Activated CD4-positive, CD25-positive, alpha-beta regulatory T cell treated with anti-CD3 and anti-CD28 coated beads, Interleukin-2, amount 50 U/mL, for 72 hours (primary cell): ENCODE measurements around the gene ZCWPW1.
"Not testable (repeated sequence)": the region's sequence is repeated elsewhere in the genome, so short reads cannot be mapped to it uniquely, and the experiment has no call there.

Experiments used
- DNase-seq: peaks from one replicate; pipeline ENCODE4 v3.0.0; 2021

The ZCWPW1 gene

GRCh38 chr7:100371561-100372171 is 56.8 kb downstream of the ZCWPW1 start:
- no peak for DNase-seq

DNA sequence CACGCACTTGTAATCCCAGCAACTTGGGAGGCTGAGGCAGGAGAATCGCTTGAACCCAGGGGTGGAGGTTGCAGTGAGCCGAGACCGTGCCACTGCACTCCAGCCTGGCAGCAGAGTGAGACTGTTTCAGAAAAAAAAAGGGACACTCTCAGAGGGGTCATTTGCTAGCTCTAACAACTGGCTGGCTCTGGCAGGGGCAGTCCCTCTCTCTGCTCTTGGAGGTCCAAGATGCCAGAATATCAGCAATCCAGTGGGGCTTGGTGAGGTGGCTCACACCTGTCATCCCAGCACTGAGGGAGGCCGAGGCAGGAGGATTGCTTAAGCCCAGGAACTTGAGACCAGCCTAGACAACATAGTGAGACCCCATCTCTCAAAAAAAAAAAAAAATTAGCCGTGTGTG is 57.8 kb downstream of the ZCWPW1 start:
- no peak for DNase-seq

DNA sequence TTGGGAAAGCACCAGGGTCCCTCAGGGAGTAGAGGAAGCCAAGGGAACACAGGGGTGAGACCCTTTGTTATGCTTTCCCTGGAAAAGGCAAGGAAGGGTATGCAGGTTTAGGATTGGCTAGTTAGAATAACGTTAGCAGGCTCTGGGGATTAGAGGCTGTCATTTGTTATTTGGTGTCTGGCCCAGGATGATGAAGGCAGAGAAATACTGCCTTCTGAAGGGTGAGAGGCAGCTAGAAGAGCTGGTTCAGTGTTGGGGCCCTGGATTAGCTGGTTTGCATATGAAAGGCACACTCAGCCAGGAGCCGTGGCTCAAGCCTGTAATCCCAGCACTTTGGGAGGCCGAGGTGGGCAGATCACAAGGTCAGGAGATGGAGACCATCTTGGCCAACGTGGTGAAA is 58.2 kb downstream of the ZCWPW1 start:
- no peak for DNase-seq

- no peak for DNase-seq
These were observed 59.4 kb downstream of the ZCWPW1 start for GRCh38 chr7:100369105-100369504.

GRCh38 chr7:100367676-100368613 is 60.6 kb downstream of the ZCWPW1 start:
- no peak for DNase-seq

DNA sequence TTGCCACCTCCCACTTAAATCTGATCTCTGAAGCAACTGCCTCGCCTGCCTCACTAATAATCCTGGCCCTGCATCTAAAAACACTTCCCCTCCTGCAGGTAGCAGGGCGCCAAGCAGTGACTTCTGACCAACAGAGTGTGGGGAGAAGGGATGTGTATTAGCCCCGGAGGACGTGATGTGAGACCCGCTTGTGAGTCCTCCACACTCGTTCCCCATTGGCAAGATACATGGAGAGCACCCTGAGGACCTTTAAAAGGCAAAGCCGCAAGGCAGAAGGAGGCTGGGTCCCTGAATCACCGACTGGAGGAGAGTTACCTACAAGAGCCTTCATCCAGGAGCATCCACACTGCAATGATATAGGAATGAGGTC is 61.3 kb downstream of the ZCWPW1 start:
- no peak for DNase-seq

- no peak for DNase-seq
These were observed 61.9 kb downstream of the ZCWPW1 start for GRCh38 chr7:100366411-100367250.

DNA sequence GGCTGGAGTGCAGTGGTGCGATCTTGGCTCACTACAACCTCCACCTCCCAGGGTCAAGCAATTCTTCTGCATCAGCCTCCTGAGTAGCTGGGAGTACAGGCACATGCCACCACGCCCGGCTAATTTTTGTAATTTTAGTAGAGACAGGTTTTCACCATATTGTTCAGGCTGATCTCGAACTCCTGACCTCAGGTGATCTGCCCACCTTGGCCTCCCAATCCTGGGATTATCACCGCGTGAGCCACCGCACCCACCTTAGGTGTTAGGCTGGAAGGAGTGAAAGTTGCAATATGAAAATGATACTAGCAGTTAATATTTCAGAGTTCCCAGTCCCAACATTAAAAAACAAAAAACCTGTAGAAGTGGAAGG is 62.5 kb downstream of the ZCWPW1 start:
- not testable (repeated sequence) for DNase-seq

- DNase-seq = no peak
These were observed 64.0 kb downstream of the ZCWPW1 start for GRCh38 chr7:100364480-100364879.

DNA sequence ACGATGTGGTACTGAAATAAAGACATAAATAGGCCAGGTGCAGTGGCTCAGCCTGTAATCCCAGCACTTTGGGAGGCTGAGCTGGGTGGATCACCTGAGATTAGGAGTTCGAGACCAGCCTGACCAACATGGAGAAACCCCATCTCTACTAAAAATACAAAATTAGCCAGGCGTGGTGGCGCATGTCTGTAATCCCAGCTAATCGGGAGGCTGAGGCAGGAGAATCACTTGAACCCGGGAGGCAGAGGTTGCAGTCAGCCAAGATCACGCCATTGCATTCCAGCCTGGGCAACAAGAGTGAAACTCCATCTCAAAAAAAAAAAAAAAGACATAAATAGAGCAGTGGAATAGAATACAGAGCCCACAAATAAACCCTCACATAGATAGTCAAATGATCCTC is 64.7 kb downstream of the ZCWPW1 start:
- DNase-seq = not testable (repeated sequence)

DNA sequence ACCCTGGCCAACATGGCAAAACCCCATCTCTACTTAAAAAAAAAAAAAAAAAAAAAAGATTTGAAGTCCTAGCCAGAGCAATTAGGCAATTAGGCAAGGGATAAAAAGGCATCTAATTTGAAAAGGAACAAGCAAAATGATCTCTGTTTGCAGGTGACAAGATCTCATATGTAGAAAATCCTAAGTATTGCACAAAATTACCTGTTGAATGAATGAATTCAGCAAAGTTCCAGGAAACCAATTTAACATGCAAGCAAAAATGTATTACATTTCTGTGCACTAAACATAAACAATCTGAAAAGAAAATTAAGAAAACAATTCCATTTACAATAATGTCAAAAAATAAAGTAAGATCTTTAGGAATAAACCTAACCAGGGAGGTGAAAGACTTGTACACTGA is 65.4 kb downstream of the ZCWPW1 start:
- DNase-seq = no peak

- no peak for DNase-seq
These were observed 68.2 kb downstream of the ZCWPW1 start for GRCh38 chr7:100360135-100360854.

DNA sequence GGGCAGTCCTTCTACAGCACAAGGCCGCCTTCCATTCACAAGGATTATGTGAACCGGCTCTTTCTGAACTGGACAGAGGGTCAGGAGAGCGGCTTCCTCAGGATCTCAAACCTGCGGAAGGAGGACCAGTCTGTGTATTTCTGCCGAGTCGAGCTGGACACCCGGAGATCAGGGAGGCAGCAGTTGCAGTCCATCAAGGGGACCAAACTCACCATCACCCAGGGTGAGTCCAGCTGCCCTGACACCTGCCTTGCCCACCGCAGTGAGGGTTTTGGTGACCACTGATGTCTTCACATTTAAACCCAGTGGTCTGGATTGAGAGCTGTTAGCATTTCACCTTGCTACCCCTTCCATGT is 69.7 kb downstream of the ZCWPW1 start:
- DNase-seq = no peak

GRCh38 chr7:100358027-100358856 is 70.3 kb downstream of the ZCWPW1 start, which contains the start of gene PILRB:
PILRB (plus strand) TSS chr7:100358117; CDS start chr7:100358303, 186 bp downstream.
- no peak for DNase-seq

DNA sequence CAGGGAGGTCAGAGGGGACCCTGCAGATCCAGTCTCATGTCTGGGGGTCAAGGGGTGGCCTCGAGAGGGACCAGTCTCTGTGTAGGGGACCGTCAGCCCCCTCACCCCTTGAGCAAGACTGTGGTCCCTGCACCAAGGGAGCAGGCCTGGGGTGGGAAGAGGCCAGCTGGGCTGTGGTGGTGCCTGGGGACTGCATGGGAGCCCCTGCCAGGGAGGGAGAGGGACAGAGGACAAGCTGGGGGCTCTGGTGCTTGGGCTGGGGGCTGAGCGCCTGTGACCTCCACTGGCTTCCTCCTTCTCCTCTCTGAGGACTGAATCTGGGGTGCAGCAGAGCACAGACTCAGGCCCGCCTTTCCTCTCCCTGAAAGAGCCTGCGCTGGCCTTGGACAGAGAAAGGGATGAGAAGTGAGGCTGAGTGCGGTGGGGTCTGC is 71.4 kb downstream of the ZCWPW1 start:
- DNase-seq = no peak

GRCh38 chr7:100356416-100357068 is 72.0 kb downstream of the ZCWPW1 start:
- no peak for DNase-seq

DNA sequence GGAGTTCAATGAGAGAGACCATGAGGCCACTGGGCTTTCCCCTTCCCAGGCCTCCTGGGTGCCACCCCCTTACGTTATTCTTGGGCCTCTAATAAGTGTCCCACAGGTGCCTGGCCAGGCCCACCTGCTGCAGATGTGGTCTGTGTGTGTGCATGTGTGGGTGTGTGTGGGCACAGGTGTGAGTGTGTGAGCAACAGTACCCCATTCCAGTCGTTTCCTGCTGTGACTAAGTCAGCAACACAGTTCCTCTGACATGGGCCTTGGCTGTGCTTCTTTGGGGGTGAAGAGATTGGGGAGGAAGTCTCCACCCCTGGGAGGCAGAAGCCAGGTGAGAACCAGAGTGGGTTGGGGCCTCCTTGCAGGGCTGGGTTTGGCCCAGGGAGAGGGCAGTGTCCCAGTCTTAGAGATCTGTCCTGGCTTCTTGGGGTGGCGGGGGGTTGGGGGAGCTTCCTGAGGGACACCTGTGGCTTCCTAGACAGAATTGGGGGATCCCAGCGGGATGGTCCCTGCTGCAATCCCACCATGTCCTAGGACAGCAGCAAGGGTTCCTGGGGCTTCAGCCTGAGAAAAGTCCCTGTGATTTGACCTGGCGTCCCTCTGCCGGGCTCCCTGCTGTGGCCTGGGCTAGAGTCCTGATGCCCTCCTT is 74.7 kb downstream of the ZCWPW1 start:
- DNase-seq = no peak

DNA sequence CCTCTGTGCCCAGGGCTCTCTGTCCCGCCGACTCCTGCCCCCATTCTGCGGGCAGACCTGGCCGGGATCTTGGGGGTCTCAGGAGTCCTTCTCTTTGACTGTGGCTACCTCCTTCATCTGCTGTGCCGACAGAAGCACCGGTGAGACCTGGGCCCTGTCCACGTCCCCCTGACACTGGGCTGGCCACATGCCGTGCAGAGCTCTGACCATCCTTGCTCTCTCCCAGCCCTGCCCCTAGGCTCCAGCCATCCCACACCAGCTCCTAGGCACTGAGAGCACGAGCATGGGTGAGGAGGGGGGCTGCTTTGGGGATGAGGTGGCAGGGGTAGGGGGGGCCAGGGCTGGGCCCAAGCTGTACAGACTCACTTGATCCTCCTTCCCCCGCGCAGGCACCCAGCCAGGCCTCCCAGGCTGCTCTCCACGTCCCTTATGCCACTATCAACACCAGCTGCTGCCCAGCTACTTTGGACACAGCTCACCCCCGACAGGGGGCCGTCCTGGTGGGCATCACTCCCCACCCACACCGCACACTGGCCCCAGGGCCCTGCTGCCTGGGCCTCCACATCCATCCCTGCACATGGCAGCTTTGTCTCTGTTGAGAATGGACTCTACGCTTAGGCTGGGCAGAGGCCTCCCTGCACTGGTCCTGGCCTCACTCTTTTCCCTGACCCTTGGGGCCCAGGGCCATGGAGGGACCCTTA is 75.4 kb downstream of the ZCWPW1 start:
- DNase-seq = no peak

DNA sequence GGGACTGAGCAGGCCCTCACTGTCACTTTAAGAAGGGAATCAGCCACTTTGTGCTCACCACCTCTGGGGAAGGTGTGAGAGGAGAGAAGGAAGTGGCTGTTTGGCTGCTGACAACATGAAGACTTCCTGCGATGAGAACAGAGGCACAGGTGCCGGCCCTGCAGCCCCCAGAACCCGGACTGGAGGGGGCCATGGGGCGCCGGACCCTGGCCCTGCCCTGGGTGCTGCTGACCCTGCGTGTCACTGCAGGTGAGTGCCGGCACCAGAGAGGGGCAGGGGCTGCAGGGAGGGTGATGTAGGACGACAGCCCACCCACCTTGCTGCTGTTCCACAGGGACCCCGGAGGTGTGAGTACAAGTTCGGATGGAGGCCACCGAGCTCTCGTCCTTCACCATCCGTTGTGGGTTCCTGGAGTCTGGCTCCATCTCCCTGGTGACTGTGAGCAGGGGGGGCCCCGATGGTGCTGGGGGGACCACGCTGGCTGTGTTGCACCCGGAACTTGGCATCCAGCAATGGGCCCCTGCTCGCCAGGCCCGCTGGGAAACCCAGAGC is 76.2 kb downstream of the ZCWPW1 start:
- DNase-seq = not testable (repeated sequence)

- DNase-seq = no peak
These were observed 76.8 kb downstream of the ZCWPW1 start for GRCh38 chr7:100351657-100352058.
